ENCODE results near the gene GLIS2.

- TF ChIP-seq POLR2AphosphoS5 (IDR thresholded peaks at IDR 0.05; ENCODE audit: low read depth) (no peak), CTCF (IDR thresholded peaks at IDR 0.05; ENCODE audit: insufficient read depth, low read length) (no peak), GABPA (IDR thresholded peaks at IDR 0.05; ENCODE audit: low read depth) (no peak), SPI1 (IDR thresholded peaks at IDR 0.05; ENCODE audit: borderline replicate concordance, low read depth) (no peak)
- TF ChIP-seq, protein P1, sequence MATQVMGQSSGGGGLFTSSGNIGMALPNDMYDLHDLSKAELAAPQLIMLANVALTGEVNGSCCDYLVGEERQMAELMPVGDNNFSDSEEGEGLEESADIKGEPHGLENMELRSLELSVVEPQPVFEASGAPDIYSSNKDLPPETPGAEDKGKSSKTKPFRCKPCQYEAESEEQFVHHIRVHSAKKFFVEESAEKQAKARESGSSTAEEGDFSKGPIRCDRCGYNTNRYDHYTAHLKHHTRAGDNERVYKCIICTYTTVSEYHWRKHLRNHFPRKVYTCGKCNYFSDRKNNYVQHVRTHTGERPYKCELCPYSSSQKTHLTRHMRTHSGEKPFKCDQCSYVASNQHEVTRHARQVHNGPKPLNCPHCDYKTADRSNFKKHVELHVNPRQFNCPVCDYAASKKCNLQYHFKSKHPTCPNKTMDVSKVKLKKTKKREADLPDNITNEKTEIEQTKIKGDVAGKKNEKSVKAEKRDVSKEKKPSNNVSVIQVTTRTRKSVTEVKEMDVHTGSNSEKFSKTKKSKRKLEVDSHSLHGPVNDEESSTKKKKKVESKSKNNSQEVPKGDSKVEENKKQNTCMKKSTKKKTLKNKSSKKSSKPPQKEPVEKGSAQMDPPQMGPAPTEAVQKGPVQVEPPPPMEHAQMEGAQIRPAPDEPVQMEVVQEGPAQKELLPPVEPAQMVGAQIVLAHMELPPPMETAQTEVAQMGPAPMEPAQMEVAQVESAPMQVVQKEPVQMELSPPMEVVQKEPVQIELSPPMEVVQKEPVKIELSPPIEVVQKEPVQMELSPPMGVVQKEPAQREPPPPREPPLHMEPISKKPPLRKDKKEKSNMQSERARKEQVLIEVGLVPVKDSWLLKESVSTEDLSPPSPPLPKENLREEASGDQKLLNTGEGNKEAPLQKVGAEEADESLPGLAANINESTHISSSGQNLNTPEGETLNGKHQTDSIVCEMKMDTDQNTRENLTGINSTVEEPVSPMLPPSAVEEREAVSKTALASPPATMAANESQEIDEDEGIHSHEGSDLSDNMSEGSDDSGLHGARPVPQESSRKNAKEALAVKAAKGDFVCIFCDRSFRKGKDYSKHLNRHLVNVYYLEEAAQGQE (IDR thresholded peaks at IDR 0.05; ENCODE audit: insufficient replicate concordance, low read depth) = no peak
These were observed 8.1 kb downstream of the GLIS2 start for GRCh38 chr16:4323845-4324488.

Measured in HL-60 (cell line).